ENCODE measurements around the gene BMF.

Gene BMF

GRCh38 chr15:40103864-40104271, 4.8 kb downstream of the BMF start:
- DNase-seq (ENCODE audit: low read depth): no peak

GRCh38 chr15:40102897-40103858, 5.5 kb downstream of the BMF start:
- no peak for DNase-seq (ENCODE audit: low read depth)

GRCh38 chr15:40100947-40101905, 7.5 kb downstream of the BMF start:
- DNase-seq (ENCODE audit: low read depth): no peak

GRCh38 chr15:40100123-40100946, 8.3 kb downstream of the BMF start:
- no peak for DNase-seq (ENCODE audit: low read depth)

- DNase-seq (ENCODE audit: low read depth): peak; percentile 49
Measured at GRCh38 chr15:40098489-40099261, 10.0 kb downstream of the BMF start.

GRCh38 chr15:40097968-40098476, 10.7 kb downstream of the BMF start:
- no peak for DNase-seq (ENCODE audit: low read depth)

- DNase-seq (ENCODE audit: low read depth): no peak
Measured at GRCh38 chr15:40097096-40097967, 11.3 kb downstream of the BMF start.

GRCh38 chr15:40096094-40096891, 12.4 kb downstream of the BMF start:
- no peak for DNase-seq (ENCODE audit: low read depth)

GRCh38 chr15:40095371-40096093, 13.1 kb downstream of the BMF start:
- no peak for DNase-seq (ENCODE audit: low read depth)

GRCh38 chr15:40094156-40094555, 14.5 kb downstream of the BMF start:
- DNase-seq (ENCODE audit: low read depth): no peak

- no peak for DNase-seq (ENCODE audit: low read depth)
Measured at GRCh38 chr15:40092979-40093869, 15.5 kb downstream of the BMF start.

GRCh38 chr15:40092256-40092978, 16.3 kb downstream of the BMF start:
- DNase-seq (ENCODE audit: low read depth): no peak

GRCh38 chr15:40091861-40092255, 16.8 kb downstream of the BMF start:
- DNase-seq (ENCODE audit: low read depth): no peak

GRCh38 chr15:40090774-40091455, 17.8 kb downstream of the BMF start:
- no peak for DNase-seq (ENCODE audit: low read depth)

GRCh38 chr15:40088929-40089755, 19.5 kb downstream of the BMF start:
- DNase-seq (ENCODE audit: low read depth): no peak
